Muscle layer of colon (tissue), 2 donors: Measurements from ENCODE around the gene DPM1.

Experiments used
- H3K27ac ChIP-seq: one replicate; pipeline ENCODE4 v1.7.0; 2013; ENCODE audit warnings: low read depth, mild to moderate bottlenecking, low read length, moderate library complexity
- H3K27me3 ChIP-seq, 2 donors: one replicate each; pipeline ENCODE4 v1.7.0; 2013; ENCODE audit warnings: low read length in 2 of 2, mild to moderate bottlenecking in 2 of 2; ENCODE audit not compliant: insufficient read depth in 2 of 2, control insufficient read depth in 1 of 2
- H3K36me3 ChIP-seq: one replicate; pipeline ENCODE4 v1.7.0; 2013; ENCODE audit warnings: mild to moderate bottlenecking, low read length; ENCODE audit not compliant: insufficient read depth
- H3K4me1 ChIP-seq: one replicate; pipeline ENCODE4 v1.7.0; 2013; ENCODE audit warnings: mild to moderate bottlenecking, low read length; ENCODE audit not compliant: insufficient read depth
- H3K4me3 ChIP-seq, 2 donors: one replicate each; pipeline ENCODE4 v1.7.0; 2013; ENCODE audit warnings: low read length in 2 of 2, low read depth in 1 of 2, mild to moderate bottlenecking in 1 of 2, moderate library complexity in 1 of 2
- H3K9ac ChIP-seq: one replicate; pipeline ENCODE4 v1.7.0; 2013; ENCODE audit warnings: low read length
- H3K9me3 ChIP-seq: one replicate; pipeline ENCODE4 v1.7.0; 2013; ENCODE audit warnings: mild to moderate bottlenecking, low read length
- donor health status: abdominal sarcoma.
- donor health status: Adenocarcinoma of cecum.

Gene DPM1

DNA sequence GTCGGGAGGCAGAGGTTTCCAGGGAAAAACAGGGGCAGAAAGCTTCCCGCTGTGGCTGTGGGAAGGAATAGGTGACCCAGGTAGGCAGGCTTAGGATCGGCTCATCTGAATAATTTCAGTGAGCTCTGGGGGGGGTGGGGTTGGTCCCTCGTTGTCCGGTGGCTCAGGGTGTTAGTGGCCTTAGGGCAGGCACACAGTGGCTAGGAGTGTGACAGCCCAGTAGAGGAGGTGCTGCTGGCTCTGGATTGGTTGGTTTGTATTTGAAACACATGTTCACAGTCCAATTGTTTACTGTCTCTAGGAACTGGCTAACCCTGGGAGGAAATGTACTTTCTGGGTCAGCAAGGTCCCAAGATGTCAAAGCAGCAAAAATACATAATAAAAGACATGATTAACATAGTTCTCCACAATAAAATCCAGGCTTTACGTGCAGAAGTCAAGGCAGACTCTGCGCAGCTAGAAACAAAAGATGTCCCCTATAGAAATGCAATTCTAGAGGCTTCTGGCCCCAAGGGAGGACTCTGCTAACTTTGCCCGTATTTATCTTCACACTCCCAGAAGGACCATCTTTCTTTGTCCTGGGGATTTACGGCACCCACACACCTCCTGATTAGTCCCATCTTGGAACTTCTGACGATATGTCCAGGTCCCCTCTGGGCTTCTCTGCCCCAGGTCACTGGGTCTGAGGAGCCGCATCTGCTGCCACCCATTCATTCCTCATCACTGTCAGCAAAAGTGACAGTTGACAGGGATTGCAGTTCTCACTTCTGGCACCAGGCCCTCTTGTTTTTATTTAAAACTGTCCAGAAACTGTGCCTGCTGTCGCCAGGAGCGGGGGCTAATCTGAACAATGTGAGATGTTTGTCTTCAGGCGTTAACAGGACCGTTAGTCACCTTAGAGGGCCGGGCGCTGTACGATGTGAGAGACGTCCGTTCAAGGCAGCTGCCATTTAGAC lies 19.0 kb upstream of the DPM1 start:
- Histone ChIP-seq H3K27ac (no peak overlapping the region), H3K36me3 (no peaks in the 10 kb centered on the region), H3K4me3 (no peak overlapping the region), H3K27me3 (no peaks in the 10 kb centered on the region), H3K9ac (no peak overlapping the region), H3K9me3 (no peaks in the 10 kb centered on the region), H3K4me1 (no peaks in the 10 kb centered on the region)

DNA sequence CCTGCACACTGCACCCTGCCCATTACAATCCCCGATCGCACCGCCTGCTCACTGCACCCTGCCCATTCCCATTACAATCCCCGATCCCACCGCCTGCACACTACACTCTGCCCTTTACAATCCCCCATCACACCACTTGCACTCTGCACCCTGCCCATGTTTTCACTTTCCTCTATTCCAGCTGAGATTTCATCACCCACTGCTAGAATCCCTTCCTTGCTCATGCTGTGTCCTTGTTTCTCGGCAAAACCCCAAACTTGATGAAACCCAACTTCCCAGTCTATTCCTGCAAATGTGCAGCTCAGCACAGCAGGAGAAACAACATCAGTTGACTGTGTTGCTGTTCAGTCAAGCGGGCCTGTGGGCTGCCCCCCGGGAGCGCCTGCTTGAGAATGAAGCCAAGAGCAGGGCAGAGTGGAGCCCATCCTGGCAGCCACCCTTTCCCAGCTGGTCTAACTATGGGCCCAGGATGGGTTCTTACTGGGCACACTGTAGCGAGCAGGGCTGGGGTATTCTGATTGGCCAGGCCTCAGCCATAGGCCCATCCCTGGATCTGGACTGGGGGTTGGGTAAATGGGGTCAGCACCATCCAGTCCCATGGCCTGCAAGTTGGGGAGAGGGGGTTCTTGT lies 17.5 kb upstream of the DPM1 start:
- H3K9ac ChIP-seq, result no peak overlapping the region
- no peak overlapping the region for H3K4me3 ChIP-seq
- H3K27me3 ChIP-seq, result peaks cover 0 to 2% of the 10 kb centered on the region in 2 donors
- no peaks in the 10 kb centered on the region for H3K36me3 ChIP-seq
- no peaks in the 10 kb centered on the region for H3K4me1 ChIP-seq
- H3K9me3 ChIP-seq, result no peaks in the 10 kb centered on the region
- H3K27ac ChIP-seq, result no peak overlapping the region

DNA sequence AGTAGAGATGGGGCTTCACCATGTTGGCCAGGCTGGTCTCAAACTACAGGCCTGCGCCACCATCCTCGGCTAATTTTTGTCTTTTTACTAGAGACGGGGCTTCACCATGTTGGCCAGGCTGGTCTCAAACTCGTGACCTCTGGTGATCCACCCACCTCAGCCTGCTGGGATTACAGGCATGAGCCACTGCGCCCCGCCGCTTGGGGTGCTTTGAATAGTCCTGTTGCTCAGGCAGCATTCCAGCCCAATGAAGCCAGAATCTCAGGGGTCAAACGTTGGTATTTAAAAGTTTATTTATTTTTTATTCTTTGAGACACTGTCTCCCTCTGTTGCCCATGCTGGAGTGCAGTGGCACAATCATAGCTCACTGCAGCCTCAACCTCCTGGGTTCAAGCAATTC lies 11.6 kb upstream of the DPM1 start:
- Histone ChIP-seq H3K4me3 (no peak overlapping the region), H3K9ac (no peak overlapping the region), H3K27me3 (peaks cover 0 to 4% of the 10 kb centered on the region in 2 donors), H3K9me3 (no peaks in the 10 kb centered on the region), H3K4me1 (no peaks in the 10 kb centered on the region), H3K27ac (no peak overlapping the region), H3K36me3 (no peaks in the 10 kb centered on the region)

DNA sequence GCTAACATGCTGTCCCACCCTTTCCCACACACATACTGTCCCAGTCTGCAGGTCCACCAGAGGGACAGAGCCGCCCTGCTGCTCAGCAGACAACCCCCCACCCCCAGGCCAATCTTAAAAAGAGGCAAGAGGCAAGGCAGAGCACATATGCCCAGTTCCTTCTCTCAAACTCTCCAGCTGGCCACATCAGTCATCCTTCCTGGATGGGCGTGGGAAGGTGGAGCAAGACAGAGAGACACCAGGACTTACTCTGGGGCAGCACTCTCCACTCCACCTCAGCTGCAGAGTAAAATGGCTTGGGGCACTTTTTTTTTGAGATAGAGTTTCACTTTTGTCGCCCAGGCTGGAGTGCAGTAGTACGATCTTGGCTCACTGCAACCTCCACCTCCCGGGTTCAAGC lies 11.1 kb upstream of the DPM1 start:
- Histone ChIP-seq H3K27ac (no peak overlapping the region), H3K9me3 (no peaks in the 10 kb centered on the region), H3K36me3 (no peaks in the 10 kb centered on the region), H3K4me1 (no peaks in the 10 kb centered on the region), H3K9ac (no peak overlapping the region), H3K4me3 (no peak overlapping the region), H3K27me3 (peaks cover 0 to 4% of the 10 kb centered on the region in 2 donors)

DNA sequence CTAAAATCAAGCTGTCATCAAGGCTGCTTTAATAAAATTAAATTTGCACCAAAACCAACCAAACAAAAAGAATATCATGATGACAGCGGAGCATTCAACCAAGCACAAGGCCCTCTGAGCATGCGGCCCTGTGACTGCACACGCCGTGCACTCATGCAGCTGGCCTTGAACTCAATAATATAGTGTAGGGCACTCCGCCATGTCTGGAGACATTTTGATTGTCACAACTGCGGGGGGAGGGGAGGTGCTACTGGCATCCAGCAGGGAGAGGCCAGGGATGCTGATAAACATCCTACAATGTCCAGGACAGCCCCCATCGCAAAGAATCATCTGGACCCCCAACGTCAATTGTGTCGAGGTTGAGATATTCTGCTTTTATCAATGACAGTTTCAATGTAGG lies 10.0 kb upstream of the DPM1 start:
- H3K4me1 ChIP-seq, result no peaks in the 10 kb centered on the region
- no peaks in the 10 kb centered on the region for H3K36me3 ChIP-seq
- H3K27ac ChIP-seq, result no peak overlapping the region
- no peak overlapping the region for H3K9ac ChIP-seq
- H3K27me3 ChIP-seq, result peaks cover 0 to 4% of the 10 kb centered on the region in 2 donors
- no peak overlapping the region for H3K4me3 ChIP-seq
- no peaks in the 10 kb centered on the region for H3K9me3 ChIP-seq

DNA sequence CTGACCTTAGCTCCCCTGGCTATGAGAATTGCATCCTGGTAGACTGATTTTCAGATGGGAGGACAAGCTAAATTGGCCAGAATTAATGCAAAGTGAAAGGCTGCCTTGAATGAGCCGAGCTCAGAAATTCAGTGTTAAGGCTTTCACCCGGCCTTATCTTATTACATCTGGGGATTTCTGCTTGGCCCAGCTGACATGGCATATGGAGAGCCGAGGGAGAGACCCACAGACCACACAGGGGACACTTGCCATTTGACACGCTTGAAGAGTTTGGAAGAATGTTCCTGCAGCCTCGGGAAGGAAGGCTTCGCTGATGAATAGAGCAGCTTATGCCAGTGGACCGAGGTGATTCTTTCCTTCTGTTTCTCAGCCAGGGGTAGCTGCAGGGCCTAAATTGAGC lies 9.3 kb upstream of the DPM1 start:
- H3K4me3 ChIP-seq, result no peak overlapping the region
- no peak overlapping the region for H3K9ac ChIP-seq
- peaks cover 0 to 4% of the 10 kb centered on the region in 2 donors for H3K27me3 ChIP-seq
- no peak overlapping the region for H3K27ac ChIP-seq
- no peaks in the 10 kb centered on the region for H3K4me1 ChIP-seq
- H3K36me3 ChIP-seq, result no peaks in the 10 kb centered on the region
- no peaks in the 10 kb centered on the region for H3K9me3 ChIP-seq

DNA sequence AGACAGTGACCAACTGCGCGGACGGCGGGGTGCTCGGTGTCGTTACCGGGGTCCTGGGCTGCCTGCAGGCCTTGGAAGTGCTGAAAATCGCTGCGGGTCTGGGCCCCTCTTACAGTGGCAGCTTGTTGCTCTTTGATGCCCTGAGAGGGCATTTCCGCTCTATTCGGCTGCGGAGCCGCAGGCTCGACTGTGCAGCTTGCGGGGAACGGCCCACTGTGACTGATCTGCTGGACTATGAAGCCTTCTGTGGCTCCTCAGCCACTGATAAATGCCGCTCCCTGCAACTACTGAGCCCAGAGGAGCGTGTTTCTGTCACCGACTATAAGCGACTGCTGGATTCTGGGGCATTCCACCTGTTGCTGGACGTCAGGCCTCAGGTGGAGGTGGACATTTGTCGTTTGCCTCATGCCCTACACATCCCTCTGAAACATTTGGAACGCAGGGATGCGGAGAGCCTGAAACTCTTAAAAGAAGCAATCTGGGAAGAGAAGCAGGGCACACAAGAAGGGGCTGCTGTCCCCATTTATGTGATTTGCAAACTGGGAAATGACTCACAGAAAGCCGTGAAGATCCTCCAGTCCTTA lies 1.3 kb upstream of the DPM1 start:
- Histone ChIP-seq H3K4me1 (peaks cover 27% of the 10 kb centered on the region), H3K27me3 (no peaks in the 10 kb centered on the region), H3K9me3 (no peaks in the 10 kb centered on the region), H3K4me3 (peak overlapping the region; percentile 77 to 87), H3K36me3 (peaks cover 5% of the 10 kb centered on the region), H3K27ac (no peak overlapping the region), H3K9ac (peak overlapping the region; percentile 96)

DNA sequence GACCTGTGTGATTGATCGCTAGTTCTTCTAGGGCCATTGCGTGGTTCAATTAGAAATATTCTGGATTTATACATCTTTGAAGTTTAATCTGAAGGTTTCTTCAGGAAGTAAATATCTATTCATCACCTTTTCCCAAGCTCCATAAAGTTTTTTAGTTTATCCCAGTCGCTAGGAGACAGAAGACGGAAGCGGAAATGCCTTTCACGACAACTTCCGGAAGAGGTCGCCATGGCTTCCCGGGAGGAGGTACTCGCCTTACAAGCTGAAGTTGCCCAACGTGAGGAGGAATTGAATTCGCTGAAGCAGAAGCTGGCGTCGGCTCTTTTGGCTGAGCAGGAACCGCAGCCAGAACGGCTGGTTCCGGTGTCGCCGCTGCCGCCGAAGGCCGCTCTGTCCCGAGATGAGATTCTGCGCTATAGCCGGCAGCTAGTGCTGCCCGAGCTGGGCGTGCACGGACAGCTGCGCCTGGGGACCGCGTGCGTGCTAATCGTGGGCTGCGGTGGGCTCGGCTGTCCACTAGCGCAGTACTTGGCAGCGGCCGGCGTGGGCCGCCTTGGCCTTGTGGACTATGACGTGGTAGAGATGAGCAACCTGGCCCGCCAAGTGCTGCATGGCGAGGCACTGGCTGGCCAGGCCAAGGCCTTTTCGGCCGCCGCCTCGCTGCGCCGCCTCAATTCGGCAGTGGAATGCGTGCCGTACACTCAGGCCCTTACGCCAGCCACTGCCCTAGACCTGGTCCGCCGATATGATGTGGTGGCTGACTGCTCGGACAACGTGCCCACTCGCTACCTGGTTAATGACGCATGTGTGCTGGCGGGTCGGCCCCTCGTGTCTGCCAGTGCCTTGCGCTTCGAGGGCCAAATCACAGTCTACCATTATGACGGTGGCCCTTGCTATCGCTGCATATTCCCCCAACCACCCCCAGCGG lies 547 bp upstream of the DPM1 start, which contains the start of gene MOCS3:
TSS of gene MOCS3 (plus strand) at position 204 of the 928 bp plus-strand sequence. CDS start at position 229, 25 bp downstream.
- Histone ChIP-seq H3K4me3 (peak within 1 kb of the TSS; percentile 77 to 87), H3K4me1 (peaks cover 27% of the 10 kb centered on the region), H3K27me3 (no peaks in the 10 kb centered on the region)

DNA sequence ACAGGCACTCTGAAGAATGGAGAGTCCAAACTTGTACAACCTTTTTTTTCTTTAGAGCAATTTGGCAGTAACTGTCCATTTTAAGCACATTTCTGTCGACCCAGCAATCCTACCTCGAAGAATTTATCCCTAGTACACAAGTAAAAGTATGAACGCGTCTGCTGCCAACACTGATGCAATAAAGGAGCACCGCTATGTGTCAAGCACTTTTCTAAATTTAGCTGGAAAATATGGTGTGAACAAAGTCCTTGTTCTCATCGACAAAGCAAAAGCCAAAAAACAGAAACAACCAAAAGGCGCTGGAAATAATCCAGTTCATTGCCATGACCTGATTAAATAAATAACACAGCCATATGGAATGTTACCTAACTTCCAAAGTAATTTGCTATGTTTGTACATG lies 1.1 kb downstream of the DPM1 start:
- Histone ChIP-seq H3K4me3 (peak overlapping the region; percentile 77 to 87), H3K36me3 (peaks cover 5% of the 10 kb centered on the region), H3K9ac (peak overlapping the region; percentile 96), H3K4me1 (peaks cover 27% of the 10 kb centered on the region), H3K27me3 (no peaks in the 10 kb centered on the region), H3K27ac (no peak overlapping the region), H3K9me3 (no peaks in the 10 kb centered on the region)

More for the DNA sequence above, 547 bp upstream of the DPM1 start, which contains the start of gene MOCS3:
- Histone ChIP-seq H3K9ac (peak within 1 kb of the TSS; percentile 96), H3K36me3 (peaks cover 5% of the 10 kb centered on the region), H3K9me3 (no peaks in the 10 kb centered on the region), H3K27ac (peak within 1 kb of the TSS; percentile 92)

DNA sequence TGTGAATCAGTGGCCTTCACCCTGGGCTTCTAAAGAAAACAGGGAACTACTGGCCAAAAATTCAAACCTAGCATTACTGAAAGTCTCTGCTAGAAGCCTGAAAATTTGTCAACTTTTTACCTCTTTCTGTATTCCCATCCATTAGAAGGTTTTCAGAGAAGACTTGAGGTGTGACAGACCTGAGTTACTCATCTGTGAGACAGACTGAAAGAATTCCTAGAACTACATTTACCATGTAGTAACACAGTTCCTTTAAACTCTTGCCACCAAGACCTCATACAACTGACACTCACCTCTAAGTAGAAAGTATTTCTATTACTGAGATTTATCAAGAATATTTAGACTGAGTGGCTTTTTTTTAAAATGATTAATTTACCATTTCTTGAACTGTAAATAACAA lies 4.5 kb downstream of the DPM1 start:
- peaks cover 13% of the 10 kb centered on the region for H3K36me3 ChIP-seq
- H3K9ac ChIP-seq, result no peak overlapping the region
- peaks cover 15% of the 10 kb centered on the region for H3K4me1 ChIP-seq
- no peaks in the 10 kb centered on the region for H3K27me3 ChIP-seq
- H3K27ac ChIP-seq, result no peak overlapping the region
- H3K4me3 ChIP-seq, result no peak overlapping the region
- H3K9me3 ChIP-seq, result no peaks in the 10 kb centered on the region
